H1 (cell line): ENCODE data around the gene RNGTT. TPM values are rescaled to one million over a fixed set of nuclear protein-coding genes. Genes with fewer than 3 reads are reported as not detected.

Source experiments
- BRCA1 ChIP-seq: IDR thresholded peaks from 2 replicates; pipeline ENCODE4 v1.6.1; 2012; ENCODE audit warnings: low read depth, low read length, improper control_type of control experiment
- CHD7 ChIP-seq: fragments of 300-600 bp; sonication (generic); IDR thresholded peaks from 2 replicates; pipeline ENCODE4 v1.7.1; 2012; ENCODE audit warnings: low read length, moderate library complexity, mild to moderate bottlenecking, inconsistent platforms; ENCODE audit not compliant: insufficient replicate concordance
- TEAD4 ChIP-seq: IDR thresholded peaks from 2 replicates; pipeline ENCODE4 v1.6.1; 2012; ENCODE audit warnings: low read depth, low read length, inconsistent platforms, mixed read lengths
- polyA plus RNA-seq, 7 experiments: library from polyadenylated mRNA; depleted of rRNA in 3 of 7; stranded (reverse) in 5 of 7; unstranded in 2 of 7; fragments of >200 nt in 5 of 7; fragments of 200-250 nt in 2 of 7; gene quantifications; 1 replicate in 5 of 7; 2 replicates in 1 of 7; 4 replicates in 1 of 7; pipeline versions ENCODE4 v1.2.1 to v1.2.3, GENCODE V29; 2011 to 2013; ENCODE audit warnings: missing spikeins in 2 of 7, mixed read lengths in 2 of 7
- total RNA-seq: library from RNA; stranded (reverse); fragmentation: NEBNext Ultra II Directional; extraction: Animal tissue kit (Norgen Biotek cat#: 25700); gene quantifications from 2 replicates; pipeline ENCODE4 v1.2.1, GENCODE V29; 2021

Gene RNGTT
- total and polyA plus RNA-seq, 2 of the 8 experiments (the other 6 are each of a cell fraction or from before 2014, with no cell fraction given), result 3.6 to 21.2 TPM

GRCh38 chr6:88623531-88623930, 339.9 kb downstream of the RNGTT start (continued):
- TF ChIP-seq CHD7, result no peak
- no peak for TF ChIP-seq BRCA1
- TF ChIP-seq TEAD4, result no peak
- TF ChIP-seq, all 59 proteins: peak for 0
